Activated CD4-positive, CD25-positive, alpha-beta regulatory T cell treated with anti-CD3 and anti-CD28 coated beads, Interleukin-2, amount 50 U/mL, for 16 hours (primary cell): ENCODE measurements around the gene PRKRIP1.
"Not testable (repeated sequence)": the region's sequence is repeated elsewhere in the genome, so short reads cannot be mapped to it uniquely, and the experiment has no call there.

Experiments
- DNase-seq: peaks from one replicate; pipeline ENCODE4 v3.0.0-alpha.2; 2020; ENCODE audit warnings: low read depth, low spot score

Gene PRKRIP1

GRCh38 chr7:102431617-102432298 is 35.6 kb downstream of the PRKRIP1 start:
- DNase-seq, result peak; percentile 30

- no peak for DNase-seq
These were observed 36.5 kb downstream of the PRKRIP1 start for GRCh38 chr7:102432442-102433218.

GRCh38 chr7:102433219-102434038 is 37.3 kb downstream of the PRKRIP1 start, which contains the start of gene ORAI2:
ORAI2 (plus strand) TSS chr7:102433575; CDS start chr7:102438957, 5,382 bp downstream.
- peak; percentile 71 for DNase-seq

- no peak for DNase-seq
These were observed 37.9 kb downstream of the PRKRIP1 start for GRCh38 chr7:102434039-102434486.

GRCh38 chr7:102436118-102436517 is 40.0 kb downstream of the PRKRIP1 start:
- DNase-seq, result no peak

GRCh38 chr7:102439963-102440795 is 44.0 kb downstream of the PRKRIP1 start:
- DNase-seq, result no peak

GRCh38 chr7:102444961-102445673 is 49.0 kb downstream of the PRKRIP1 start:
- DNase-seq, result no peak

GRCh38 chr7:102445674-102446071 is 49.5 kb downstream of the PRKRIP1 start:
- no peak for DNase-seq

GRCh38 chr7:102446387-102447156 is 50.4 kb downstream of the PRKRIP1 start:
- no peak for DNase-seq

GRCh38 chr7:102447311-102447710 is 51.1 kb downstream of the PRKRIP1 start:
- no peak for DNase-seq

GRCh38 chr7:102449136-102449535 is 53.0 kb downstream of the PRKRIP1 start:
- DNase-seq, result no peak

GRCh38 chr7:102450242-102450641 is 54.1 kb downstream of the PRKRIP1 start:
- DNase-seq, result no peak

GRCh38 chr7:102451371-102452054 is 55.4 kb downstream of the PRKRIP1 start:
- no peak for DNase-seq

- no peak for DNase-seq
These were observed 56.3 kb downstream of the PRKRIP1 start for GRCh38 chr7:102452451-102452850.

GRCh38 chr7:102453319-102453718 is 57.2 kb downstream of the PRKRIP1 start:
- no peak for DNase-seq

GRCh38 chr7:102454468-102454867 is 58.3 kb downstream of the PRKRIP1 start:
- DNase-seq, result no peak

GRCh38 chr7:102454932-102455331 is 58.8 kb downstream of the PRKRIP1 start:
- not testable (repeated sequence) for DNase-seq

GRCh38 chr7:102455596-102455995 is 59.4 kb downstream of the PRKRIP1 start:
- DNase-seq, result no peak

GRCh38 chr7:102456327-102456726 is 60.2 kb downstream of the PRKRIP1 start:
- DNase-seq, result no peak
